Esophagus (tissue), 2 donors: ENCODE measurements around the gene CCDC28A. TPM values are rescaled to one million over a fixed set of nuclear protein-coding genes. Genes with fewer than 3 reads are reported as not detected.

Source experiments
- H3K27ac ChIP-seq, 2 donors: one replicate each; pipeline ENCODE4 v1.5.1; 2013; ENCODE audit warnings: low read depth in 2 of 2, mild to moderate bottlenecking in 2 of 2, inconsistent platforms in 1 of 2, low read length in 1 of 2, moderate library complexity in 1 of 2
- H3K27me3 ChIP-seq, 2 donors: one replicate each; pipeline ENCODE4 v1.6.1; 2013; ENCODE audit warnings: low read length in 2 of 2, control low read depth in 1 of 2, mild to moderate bottlenecking in 1 of 2; ENCODE audit not compliant: insufficient read depth in 2 of 2, control insufficient read depth in 1 of 2
- H3K36me3 ChIP-seq, 2 donors: one replicate each; pipeline ENCODE4 v1.6.1; 2013; ENCODE audit warnings: low read length in 1 of 2; ENCODE audit not compliant: control insufficient read depth in 2 of 2, insufficient read depth in 2 of 2
- H3K4me1 ChIP-seq, 2 donors: one replicate each; pipeline ENCODE4 v1.6.1; 2013; ENCODE audit warnings: low read length in 1 of 2; ENCODE audit not compliant: control insufficient read depth in 2 of 2, insufficient read depth in 2 of 2
- H3K4me3 ChIP-seq, 2 donors: one replicate each; pipeline ENCODE4 v1.5.1; 2013; ENCODE audit warnings: low read length in 2 of 2, mild to moderate bottlenecking in 2 of 2, low read depth in 1 of 2, moderate library complexity in 1 of 2
- H3K9me3 ChIP-seq, 2 donors: one replicate each; pipeline ENCODE4 v1.6.1; 2013; ENCODE audit warnings: mild to moderate bottlenecking in 2 of 2, low read depth in 1 of 2, low read length in 1 of 2, moderate library complexity in 1 of 2; ENCODE audit not compliant: control insufficient read depth in 2 of 2, insufficient read depth in 1 of 2
- WGBS, 2 donors: extraction: QIAGEN DNeasy Blood & Tissue Kit; methylation state at CpG; one replicate each; pipeline ENCODE4 v1.1.7; 2013; 5-methylcytosine and 5-hydroxymethylcytosine counted together
- polyA plus RNA-seq, 2 donors: library from polyadenylated mRNA; stranded (reverse); fragments of 200-250 nt; gene quantifications; one replicate each; pipeline ENCODE4 v1.2.3, GENCODE V29; 2013
- donor health status: healthy with polysubstance abuse.
- donor health status: Bipolar disorder and iron deficiency.

Gene CCDC28A
- polyA plus RNA-seq, 2 donors: 10.8 to 13.7 TPM

DNA sequence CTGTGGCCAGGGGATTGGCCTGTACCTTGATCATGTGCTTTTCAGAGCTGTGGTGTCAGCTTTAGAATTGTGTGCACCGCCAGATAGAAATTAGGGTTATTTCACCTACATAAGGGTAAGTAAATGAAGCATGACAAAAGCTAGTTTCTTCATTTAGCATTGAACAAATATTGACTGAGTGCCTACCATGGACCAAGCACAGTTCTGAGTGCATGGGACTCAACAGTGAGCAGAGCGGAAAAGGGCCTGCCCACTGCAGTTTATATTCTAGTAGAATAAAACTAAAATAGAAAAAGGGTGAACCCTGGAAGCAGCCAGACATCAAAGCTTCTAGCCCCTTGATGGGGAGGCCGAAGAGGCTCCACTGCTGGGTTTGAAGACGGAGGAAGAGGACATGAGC is 48.0 kb downstream of the CCDC28A start:
- Histone ChIP-seq H3K27me3 (no peaks in the 10 kb centered on the region), H3K4me1 (peaks cover 0 to 5% of the 10 kb centered on the region in 2 donors), H3K36me3 (no peaks in the 10 kb centered on the region), H3K4me3 (no peak overlapping the region), H3K9me3 (no peaks in the 10 kb centered on the region), H3K27ac (no peak overlapping the region)
- 94 to 96% methylated on average over 4 of the region's 4 CpGs for WGBS, 2 donors

DNA sequence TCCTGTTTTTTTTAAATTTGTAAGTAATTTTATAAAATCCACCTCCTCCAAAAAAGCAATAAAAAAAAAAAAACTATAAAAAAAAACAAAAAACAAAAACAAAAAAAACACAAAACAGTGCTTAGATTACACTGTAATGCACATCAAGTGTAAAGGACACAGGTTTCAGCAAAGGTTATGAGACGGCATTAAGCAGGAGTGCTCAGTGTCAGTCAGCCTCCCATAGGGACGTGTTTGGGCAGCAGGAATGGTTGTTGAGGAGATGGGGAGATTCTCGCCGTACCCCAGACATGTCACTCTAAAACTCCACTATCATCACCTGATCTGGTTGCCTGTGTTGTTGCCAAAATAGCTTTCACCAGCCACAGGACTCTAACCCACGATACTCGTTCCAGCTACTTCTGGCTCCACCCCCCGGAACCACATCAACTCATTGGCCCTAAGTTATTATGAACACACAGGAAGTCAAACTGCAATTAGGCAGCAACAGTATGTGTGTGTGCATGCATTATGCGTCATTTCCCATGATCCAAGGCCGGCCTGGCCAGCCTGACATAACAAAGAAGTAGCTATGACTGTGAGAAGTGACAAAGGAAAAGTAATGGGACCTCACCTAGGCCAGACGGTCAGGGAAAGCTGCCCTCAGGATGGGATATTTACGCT is 51.0 kb downstream of the CCDC28A start:
- Histone ChIP-seq H3K4me1 (no peaks in the 10 kb centered on the region), H3K9me3 (peaks cover 0 to 3% of the 10 kb centered on the region in 2 donors), H3K36me3 (no peaks in the 10 kb centered on the region), H3K27ac (peak overlapping the region in 1 of 2 donors; percentile 41), H3K4me3 (no peak overlapping the region), H3K27me3 (no peaks in the 10 kb centered on the region)
- 83 to 88% methylated on average over 11 of the region's 11 CpGs for WGBS, 2 donors

DNA sequence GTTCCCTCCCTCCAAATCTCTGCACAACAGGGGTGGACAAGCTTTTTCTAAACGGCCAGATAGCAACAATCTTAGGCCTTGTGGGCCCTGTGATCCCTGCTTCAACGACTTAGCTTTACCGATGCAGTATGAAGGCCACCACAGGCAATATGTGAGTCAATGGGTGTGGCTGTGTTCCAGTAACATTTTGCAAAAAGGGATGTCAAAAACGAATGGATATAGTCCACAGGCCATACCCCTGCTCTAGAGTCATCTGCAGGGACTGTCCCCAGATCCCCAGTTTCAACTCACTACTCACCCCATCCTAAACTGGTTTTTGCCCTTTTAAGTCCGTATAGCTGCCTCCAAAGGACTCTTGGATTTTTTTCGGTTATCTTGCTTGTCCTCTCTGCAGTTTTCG is 56.7 kb downstream of the CCDC28A start:
- Histone ChIP-seq H3K4me3 (no peak overlapping the region), H3K27me3 (no peaks in the 10 kb centered on the region), H3K27ac (no peak overlapping the region), H3K36me3 (no peaks in the 10 kb centered on the region), H3K4me1 (no peaks in the 10 kb centered on the region), H3K9me3 (peaks cover 0 to 3% of the 10 kb centered on the region in 2 donors)
- 79 to 80% methylated on average over 7 of the region's 7 CpGs for WGBS, 2 donors

DNA sequence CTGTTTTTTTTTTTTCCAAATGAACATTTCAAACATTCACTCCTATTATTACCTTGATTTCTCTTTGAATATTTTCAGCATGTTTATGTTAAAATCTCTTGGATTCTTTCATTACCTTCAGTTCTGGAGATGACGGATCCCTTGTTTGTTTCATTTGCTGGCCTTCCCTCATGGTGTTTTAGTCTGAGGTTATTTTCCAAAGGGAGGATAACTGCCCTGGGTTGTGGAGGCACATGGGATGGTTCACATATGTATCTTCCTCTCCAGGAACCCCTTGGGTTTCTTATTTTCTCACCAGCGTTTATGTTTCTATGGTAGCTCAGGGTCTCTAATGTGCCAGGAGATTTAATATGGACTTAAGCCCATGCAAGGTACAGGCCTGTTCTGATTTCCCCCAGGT is 58.6 kb downstream of the CCDC28A start:
- WGBS, 2 donors: 95 to 99% methylated on average over 2 of the region's 2 CpGs
- Histone ChIP-seq H3K27me3 (no peaks in the 10 kb centered on the region), H3K9me3 (no peaks in the 10 kb centered on the region), H3K27ac (no peak overlapping the region), H3K36me3 (no peaks in the 10 kb centered on the region), H3K4me3 (no peak overlapping the region), H3K4me1 (no peaks in the 10 kb centered on the region)

DNA sequence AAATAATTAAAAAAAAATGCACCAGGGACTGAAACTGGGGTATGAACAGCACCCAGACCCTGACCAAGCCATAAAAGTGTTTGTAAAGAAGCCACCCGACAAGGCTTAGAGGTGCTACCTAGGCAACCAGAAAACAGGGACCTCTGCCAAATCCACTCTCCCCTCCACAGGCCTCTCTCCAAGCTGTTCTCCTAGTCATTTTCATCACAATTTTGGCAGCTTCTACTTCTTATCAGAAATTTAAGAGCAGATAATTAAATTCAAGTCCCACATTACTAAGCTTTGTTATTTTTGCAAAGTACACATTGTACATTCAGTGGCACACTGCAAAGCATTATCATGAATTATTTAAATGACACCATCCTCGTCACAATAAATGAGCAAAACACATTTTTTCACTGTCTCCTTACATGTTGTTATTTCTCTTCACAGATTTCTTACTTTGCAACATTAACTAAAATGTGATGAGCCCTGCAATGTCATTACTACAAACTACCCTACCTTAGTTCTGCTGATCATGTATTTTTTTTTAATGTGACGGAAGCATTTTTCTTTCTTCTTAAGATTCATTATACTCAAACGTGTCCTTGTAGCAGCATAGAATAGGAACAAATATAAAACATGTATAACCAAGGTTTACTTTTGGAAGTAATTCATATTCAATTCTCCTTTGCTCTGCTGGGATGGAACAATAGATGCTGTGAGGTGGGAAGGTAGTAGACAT is 60.4 kb downstream of the CCDC28A start:
- H3K27ac ChIP-seq: no peak overlapping the region
- H3K4me1 ChIP-seq: no peaks in the 10 kb centered on the region
- no peaks in the 10 kb centered on the region for H3K27me3 ChIP-seq
- 60 to 65% methylated on average over 3 to 4 of the region's 4 CpGs for WGBS, 2 donors
- H3K9me3 ChIP-seq: no peaks in the 10 kb centered on the region
- H3K36me3 ChIP-seq: no peaks in the 10 kb centered on the region
- H3K4me3 ChIP-seq: no peak overlapping the region

DNA sequence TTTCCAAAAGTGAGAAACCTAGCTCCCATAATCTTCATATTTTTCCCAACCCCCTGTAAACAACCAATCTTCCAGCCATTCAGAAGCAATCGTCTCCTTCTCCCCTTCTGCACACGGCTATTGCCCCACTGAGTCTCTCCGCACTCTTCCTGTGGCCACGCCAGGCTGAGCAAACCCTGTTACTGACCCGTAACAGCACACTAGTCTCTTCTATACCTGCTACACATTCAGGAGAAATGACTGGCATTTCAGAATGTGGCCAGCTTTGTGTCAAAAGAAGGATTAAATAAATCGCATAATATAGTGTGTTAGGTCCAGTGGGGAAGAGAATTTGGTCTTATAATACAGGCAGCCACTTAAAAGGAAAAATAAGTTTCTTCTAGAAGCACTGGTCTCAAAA is 63.7 kb downstream of the CCDC28A start:
- Histone ChIP-seq H3K27me3 (no peaks in the 10 kb centered on the region), H3K36me3 (no peaks in the 10 kb centered on the region), H3K27ac (no peak overlapping the region), H3K9me3 (no peaks in the 10 kb centered on the region), H3K4me1 (no peaks in the 10 kb centered on the region), H3K4me3 (no peak overlapping the region)
- WGBS, 2 donors: 83 to 88% methylated on average over 6 of the region's 6 CpGs

Other genes with a start within 250 kb of the CCDC28A start
- under 1 TPM; 0.04 to 0.05 TPM for gene ECT2L, start 22.3 kb downstream of the CCDC28A start, polyA plus RNA-seq
- gene REPS1, start 214.5 kb downstream of the CCDC28A start, polyA plus RNA-seq: 10 to 100 TPM; 24.8 to 25.1 TPM